ENCODE measurements around the gene STEAP1B.

STEAP1B gene

GRCh38 chr7:22393913-22394729 lies 105.9 kb downstream of the STEAP1B start:
- Histone ChIP-seq H3K9me3 (ENCODE audit: insufficient read depth, low read length) (no peaks in the 10 kb centered on the region), H4K20me1 (ENCODE audit: insufficient read depth, low read length) (peaks cover 11% of the 10 kb centered on the region), H3K4me1 (ENCODE audit: low read length) (no peaks in the 10 kb centered on the region), H3K27ac (ENCODE audit: low read length) (no peak overlapping the region), H3K36me3 (replicated peaks; ENCODE audit: low read depth, low read length) (no peaks in the 10 kb centered on the region), H3K79me2 (ENCODE audit: low read length) (no peaks in the 10 kb centered on the region), H3K4me3 (ENCODE audit: low read length) (no peak overlapping the region), H3K27me3 (ENCODE audit: low read depth, low read length) (peaks cover 12% of the 10 kb centered on the region), H3K9ac (ENCODE audit: low read length) (no peak overlapping the region), H3K4me2 (ENCODE audit: low read length) (no peak overlapping the region), H2AFZ (ENCODE audit: low read depth, low read length) (no peak overlapping the region)
- TF ChIP-seq CTCF (IDR thresholded peaks at IDR 0.05; ENCODE audit: low read depth, low read length) (no peak), EZH2phosphoT487 (IDR thresholded peaks at IDR 0.05; ENCODE audit: low read depth) (no peak)

GRCh38 chr7:22390516-22390915 lies 109.5 kb downstream of the STEAP1B start:
- H4K20me1 ChIP-seq (ENCODE audit: insufficient read depth, low read length) = peaks cover 21% of the 10 kb centered on the region
- peaks cover 3% of the 10 kb centered on the region for H3K36me3 ChIP-seq (replicated peaks; ENCODE audit: low read depth, low read length)
- H3K4me1 ChIP-seq (ENCODE audit: low read length) = peaks cover 17% of the 10 kb centered on the region
- H2AFZ ChIP-seq (ENCODE audit: low read depth, low read length) = no peak overlapping the region
- no peak for TF ChIP-seq CTCF (IDR thresholded peaks at IDR 0.05; ENCODE audit: low read depth, low read length)
- no peak for TF ChIP-seq EZH2phosphoT487 (IDR thresholded peaks at IDR 0.05; ENCODE audit: low read depth)
- H3K79me2 ChIP-seq (ENCODE audit: low read length) = no peaks in the 10 kb centered on the region
- no peak overlapping the region for H3K9ac ChIP-seq (ENCODE audit: low read length)
- H3K9me3 ChIP-seq (ENCODE audit: insufficient read depth, low read length) = no peaks in the 10 kb centered on the region
- H3K4me2 ChIP-seq (ENCODE audit: low read length) = no peak overlapping the region
- no peak overlapping the region for H3K4me3 ChIP-seq (ENCODE audit: low read length)
- H3K27me3 ChIP-seq (ENCODE audit: low read depth, low read length) = peaks cover 17% of the 10 kb centered on the region
- no peak overlapping the region for H3K27ac ChIP-seq (ENCODE audit: low read length)

GRCh38 chr7:22389892-22390291 lies 110.1 kb downstream of the STEAP1B start:
- H3K27me3 ChIP-seq (ENCODE audit: low read depth, low read length) = peaks cover 17% of the 10 kb centered on the region
- H4K20me1 ChIP-seq (ENCODE audit: insufficient read depth, low read length) = peaks cover 21% of the 10 kb centered on the region
- no peak overlapping the region for H3K27ac ChIP-seq (ENCODE audit: low read length)
- H3K4me3 ChIP-seq (ENCODE audit: low read length) = no peak overlapping the region
- no peaks in the 10 kb centered on the region for H3K9me3 ChIP-seq (ENCODE audit: insufficient read depth, low read length)
- H3K79me2 ChIP-seq (ENCODE audit: low read length) = no peaks in the 10 kb centered on the region
- H2AFZ ChIP-seq (ENCODE audit: low read depth, low read length) = no peak overlapping the region
- H3K9ac ChIP-seq (ENCODE audit: low read length) = no peak overlapping the region
- H3K36me3 ChIP-seq (replicated peaks; ENCODE audit: low read depth, low read length) = peaks cover 3% of the 10 kb centered on the region
- peaks cover 23% of the 10 kb centered on the region for H3K4me1 ChIP-seq (ENCODE audit: low read length)
- no peak overlapping the region for H3K4me2 ChIP-seq (ENCODE audit: low read length)
- TF ChIP-seq EZH2phosphoT487 (IDR thresholded peaks at IDR 0.05; ENCODE audit: low read depth) (no peak), CTCF (IDR thresholded peaks at IDR 0.05; ENCODE audit: low read depth, low read length) (no peak)

GRCh38 chr7:22387583-22387982 lies 112.4 kb downstream of the STEAP1B start:
- Histone ChIP-seq H3K36me3 (replicated peaks; ENCODE audit: low read depth, low read length) (peaks cover 3% of the 10 kb centered on the region), H3K9ac (ENCODE audit: low read length) (no peak overlapping the region), H2AFZ (ENCODE audit: low read depth, low read length) (no peak overlapping the region), H3K9me3 (ENCODE audit: insufficient read depth, low read length) (no peaks in the 10 kb centered on the region), H3K4me2 (ENCODE audit: low read length) (no peak overlapping the region), H4K20me1 (ENCODE audit: insufficient read depth, low read length) (peaks cover 21% of the 10 kb centered on the region), H3K4me3 (ENCODE audit: low read length) (no peak overlapping the region), H3K4me1 (ENCODE audit: low read length) (peaks cover 28% of the 10 kb centered on the region), H3K27ac (ENCODE audit: low read length) (no peak overlapping the region), H3K27me3 (ENCODE audit: low read depth, low read length) (peaks cover 23% of the 10 kb centered on the region), H3K79me2 (ENCODE audit: low read length) (no peaks in the 10 kb centered on the region)
- TF ChIP-seq CTCF (IDR thresholded peaks at IDR 0.05; ENCODE audit: low read depth, low read length) = no peak
- TF ChIP-seq EZH2phosphoT487 (IDR thresholded peaks at IDR 0.05; ENCODE audit: low read depth) = no peak
